KBM-7 (cell line): Measurements from ENCODE around the gene DIAPH2.

Source experiments
- DNase-seq: peaks from one replicate; pipeline ENCODE4 v3.0.0-alpha.2; 2015
- in situ Hi-C: fragments of 300-500 bp; cut with MboI; formaldehyde crosslinking; loops from 2 replicates; pipeline ENCODE4 v1.14.3; 2020; ENCODE audit warnings: low sequenced_read_pairs, low pct_unique_long_range_greater_than_20kb, mixed read lengths

The DIAPH2 gene

DNA sequence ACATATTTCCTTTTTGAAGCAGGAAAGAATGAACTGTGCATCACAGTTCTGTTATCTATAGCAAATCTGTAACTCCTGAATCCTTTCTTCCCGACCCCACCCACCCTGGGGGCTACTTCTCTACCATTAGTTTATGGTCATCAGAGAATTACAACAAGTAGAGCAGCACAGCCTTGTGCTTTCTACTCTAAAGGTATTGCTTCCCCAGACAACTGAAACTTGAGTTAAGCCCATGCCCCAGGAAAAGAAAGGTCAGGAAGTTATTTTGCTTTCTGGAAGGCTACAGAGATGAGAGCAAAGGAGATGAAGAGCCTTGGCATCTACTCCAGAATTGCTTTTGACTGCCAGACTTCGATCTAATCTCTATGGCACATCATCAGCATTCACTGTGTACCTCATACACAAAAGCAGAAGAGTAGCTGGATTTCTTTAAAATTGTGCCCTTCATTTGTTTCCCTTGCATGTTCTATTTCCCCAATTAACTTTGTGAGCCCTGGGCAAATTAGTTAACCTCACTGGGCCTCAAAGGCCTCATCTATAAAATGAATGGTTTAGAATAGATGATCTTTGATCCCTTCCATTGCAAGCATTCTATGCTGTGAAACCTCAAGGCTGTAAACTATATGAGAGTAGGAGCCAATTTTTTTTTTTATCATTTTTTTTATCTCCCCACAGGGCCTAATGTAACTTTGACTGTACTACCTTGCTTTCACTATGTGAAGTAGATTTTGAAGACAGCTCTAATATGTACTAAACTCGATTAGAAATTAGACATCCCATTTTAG lies 794.7 kb downstream of the DIAPH2 start:
- no peak for DNase-seq
- in situ Hi-C loops = no loop called here

DNA sequence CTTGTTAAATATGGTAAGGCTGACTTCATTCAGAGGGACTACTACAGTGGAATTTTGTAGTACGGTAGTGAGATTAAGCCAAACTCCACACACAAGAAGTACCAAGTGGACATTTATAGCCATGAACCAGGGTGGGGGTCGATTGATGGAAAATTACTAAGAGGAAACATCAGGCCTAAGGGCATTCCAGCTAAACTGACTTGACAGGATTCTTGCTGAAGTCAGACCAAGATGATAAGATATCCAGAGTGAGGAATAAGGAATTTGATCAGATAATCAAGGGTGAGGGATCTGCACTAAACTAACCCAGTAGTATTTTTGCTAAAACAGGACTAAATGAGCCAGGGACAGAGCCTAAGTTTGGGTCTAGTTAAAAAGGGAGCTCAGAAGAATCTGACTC lies 796.6 kb downstream of the DIAPH2 start:
- in situ Hi-C loops = no loop called here
- DNase-seq = no peak

DNA sequence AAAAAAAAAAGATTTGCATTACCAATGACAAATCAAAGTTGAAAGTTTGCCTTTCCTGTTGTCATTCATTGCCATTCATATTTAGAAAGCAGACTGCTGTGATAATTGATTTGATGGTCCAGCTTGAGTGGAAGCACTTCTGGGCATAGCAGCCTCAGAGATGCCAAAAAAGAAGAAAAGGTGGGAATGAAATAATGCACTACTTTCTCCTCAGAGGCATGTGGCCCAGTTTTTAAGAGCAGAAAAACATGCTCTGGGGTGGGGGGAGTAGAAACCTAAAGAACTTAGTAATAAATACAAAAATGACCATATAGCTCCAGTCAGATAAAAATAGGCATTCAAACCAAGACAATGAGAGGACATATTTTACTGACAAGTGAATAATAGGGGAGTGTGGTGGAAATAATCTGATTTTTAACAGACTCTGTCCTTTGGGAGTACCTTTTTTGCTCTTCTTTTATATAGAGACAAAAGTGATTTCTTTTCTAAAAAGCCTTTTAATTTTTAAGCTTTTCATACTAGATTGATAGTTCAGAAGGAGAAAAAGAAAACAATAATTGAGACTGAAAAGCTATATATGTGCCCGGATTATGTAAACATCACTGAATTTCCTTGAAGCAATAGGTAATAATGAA lies 798.1 kb downstream of the DIAPH2 start:
- DNase-seq = no peak
- in situ Hi-C loops = no loop called here

DNA sequence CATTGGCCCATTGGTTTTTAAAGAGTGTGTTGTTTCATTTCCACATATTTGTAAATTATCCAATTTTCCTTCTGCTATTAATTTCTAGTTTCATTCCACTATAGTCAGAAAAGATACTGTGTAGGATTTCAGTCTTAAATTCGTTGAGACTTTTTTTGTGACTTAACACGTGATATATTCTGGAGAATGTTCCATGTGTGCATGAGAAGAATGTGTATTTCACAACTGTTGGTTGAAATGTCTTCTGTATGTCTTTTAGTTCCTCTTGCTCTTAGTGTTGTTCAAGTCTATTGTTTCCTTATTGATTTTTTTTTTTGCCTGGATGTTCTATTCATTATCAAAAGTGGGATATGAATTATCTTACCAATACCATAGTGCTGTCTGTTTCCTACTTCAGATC lies 806.0 kb downstream of the DIAPH2 start:
- in situ Hi-C loops = no loop called here
- DNase-seq = no peak

DNA sequence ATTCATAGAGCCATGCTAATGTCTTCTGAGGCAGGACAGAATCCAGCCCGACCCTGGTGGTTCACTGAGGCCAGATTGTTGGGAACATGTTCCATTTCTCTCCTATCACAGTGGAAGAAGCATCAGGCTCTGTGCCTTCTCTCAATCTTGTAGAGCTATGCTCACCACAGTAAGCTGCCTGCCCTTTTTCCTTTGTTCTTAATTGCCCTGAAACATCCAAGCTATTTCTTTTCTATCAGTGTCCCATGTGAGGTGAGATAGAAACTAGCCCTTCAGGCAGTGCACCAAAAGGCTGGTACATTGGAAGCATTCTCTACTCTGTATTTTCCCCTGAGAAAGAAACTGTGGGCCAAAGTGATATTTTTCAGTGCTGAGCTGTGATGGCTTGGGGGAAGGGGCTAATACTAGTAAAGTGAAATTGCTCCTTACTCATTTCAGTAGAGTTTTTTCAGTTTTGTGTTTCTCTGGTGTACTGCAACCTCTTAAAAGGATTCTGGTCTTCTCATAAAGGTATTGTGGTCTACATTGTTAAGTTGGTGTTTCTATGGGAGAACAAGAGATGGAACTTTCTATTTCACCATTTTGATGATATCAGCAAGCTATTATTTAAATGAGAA lies 810.2 kb downstream of the DIAPH2 start:
- in situ Hi-C loops = no loop called here

DNA sequence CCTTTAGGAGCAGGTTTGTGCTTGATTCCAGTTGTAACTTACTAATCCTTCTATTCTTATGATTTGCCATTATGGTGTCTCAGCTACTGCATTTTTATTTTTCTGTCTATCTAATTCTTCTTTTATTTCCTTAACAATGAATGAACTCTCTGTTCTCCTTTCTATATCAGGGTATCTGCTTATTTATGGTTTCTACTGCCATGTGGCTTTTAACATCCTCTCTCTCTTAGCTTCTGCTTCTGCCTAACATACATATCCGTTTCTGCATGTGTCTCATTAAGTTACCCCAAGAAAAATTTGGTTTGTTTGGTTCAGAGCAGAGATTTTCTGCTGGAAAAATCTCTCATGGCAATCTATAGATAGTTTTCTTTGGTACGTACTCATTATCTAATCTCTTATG lies 813.5 kb downstream of the DIAPH2 start:
- in situ Hi-C loops = no loop called here
- no peak for DNase-seq

More for the DNA sequence above, 810.2 kb downstream of the DIAPH2 start:
- DNase-seq = no peak

DNA sequence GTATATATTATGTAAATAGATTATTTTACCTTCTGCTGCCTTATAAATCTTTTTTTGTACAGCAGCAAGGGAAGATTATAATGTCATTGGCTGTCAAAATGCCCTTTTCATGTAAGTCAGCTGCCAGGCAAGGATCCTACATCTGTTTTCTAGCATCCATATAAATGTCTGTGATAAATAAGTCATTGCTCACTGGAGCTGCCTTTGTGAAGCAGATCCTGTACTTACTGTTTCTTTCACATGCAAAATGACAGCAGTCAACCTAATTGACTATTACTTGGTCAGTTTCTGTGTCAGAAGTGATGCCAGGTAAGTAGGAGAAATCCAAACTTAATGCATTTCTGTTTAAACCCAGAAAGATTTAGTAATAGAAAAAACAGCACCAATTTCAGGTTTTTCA lies 819.8 kb downstream of the DIAPH2 start:
- in situ Hi-C loops = no loop called here
- DNase-seq = no peak

DNA sequence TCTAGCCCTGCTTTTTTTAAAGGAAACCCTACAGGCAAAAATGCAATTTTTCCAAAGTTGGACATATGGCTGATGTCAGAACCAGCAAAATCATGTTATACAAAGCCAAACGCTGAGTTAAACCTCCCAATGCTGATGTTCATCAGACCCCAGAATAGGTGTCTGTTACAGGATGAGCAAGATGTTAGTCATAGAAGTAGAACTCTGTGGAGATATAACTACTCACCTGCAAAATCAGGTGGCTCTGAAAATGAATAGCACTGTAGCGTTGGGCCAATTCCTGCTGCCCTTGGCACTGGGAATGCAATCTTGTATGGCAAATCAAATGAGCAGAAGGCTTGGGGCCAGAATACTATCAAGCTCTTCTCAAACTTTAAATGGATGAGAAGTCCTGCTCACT lies 833.1 kb downstream of the DIAPH2 start:
- no peak for DNase-seq
- in situ Hi-C loops = no loop called here

DNA sequence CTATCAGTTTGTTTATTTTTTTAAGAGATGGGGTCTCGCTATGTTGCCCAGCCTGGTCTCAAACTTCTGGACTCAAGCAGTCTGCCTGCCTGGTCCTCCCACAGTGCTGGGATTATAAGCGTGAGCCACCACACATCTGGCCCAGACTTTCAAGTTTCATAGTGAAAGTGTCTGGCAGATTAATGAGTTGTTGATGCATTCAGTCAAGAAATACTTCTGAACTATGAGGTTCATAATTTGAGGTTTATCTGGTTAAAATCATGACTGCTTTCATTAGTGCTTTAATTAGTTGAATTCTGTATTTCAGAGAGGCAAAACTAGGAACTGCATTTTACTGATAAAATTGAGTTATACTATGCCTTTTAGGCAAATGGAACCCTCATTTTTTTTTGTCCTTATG lies 837.7 kb downstream of the DIAPH2 start:
- DNase-seq = no peak
- in situ Hi-C loops = no loop called here

DNA sequence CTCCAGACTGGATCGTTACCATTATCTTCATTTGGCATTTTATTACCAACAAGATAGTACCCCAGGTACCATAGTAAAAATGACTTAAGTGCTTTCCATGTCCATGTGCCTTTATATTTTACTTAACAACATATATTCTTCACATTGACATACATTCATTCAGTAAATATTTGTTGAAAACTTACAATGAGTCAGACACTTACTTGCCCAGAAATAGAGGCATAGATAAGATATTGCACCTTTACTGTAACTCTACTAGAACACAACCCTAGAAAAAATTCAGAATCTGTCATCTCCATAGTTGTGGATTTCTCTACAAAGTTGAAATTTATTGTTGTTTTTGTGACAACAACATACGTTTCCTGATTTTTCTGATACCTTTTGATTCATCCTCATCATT lies 839.7 kb downstream of the DIAPH2 start:
- DNase-seq = no peak
- in situ Hi-C loops = no loop called here

DNA sequence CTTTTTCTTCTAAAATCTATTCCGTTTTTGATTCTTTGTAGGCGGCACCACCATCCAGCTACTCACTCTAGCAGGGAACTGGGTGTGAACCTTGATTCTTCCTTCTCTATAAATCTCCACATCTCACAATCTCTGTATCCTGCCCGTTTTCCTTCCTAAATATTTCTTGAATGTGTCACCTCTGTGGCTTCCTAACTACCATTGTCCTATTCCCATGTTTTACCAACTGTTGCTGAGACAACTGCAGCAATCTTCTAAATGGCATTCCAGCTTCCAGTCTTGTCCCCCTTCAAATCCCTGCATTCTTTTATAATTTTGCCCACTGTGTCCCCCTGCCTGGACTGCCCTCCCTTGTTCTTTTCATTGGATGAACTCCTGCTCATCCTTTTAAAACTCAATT lies 840.4 kb downstream of the DIAPH2 start:
- in situ Hi-C loops = no loop called here
- DNase-seq = no peak

DNA sequence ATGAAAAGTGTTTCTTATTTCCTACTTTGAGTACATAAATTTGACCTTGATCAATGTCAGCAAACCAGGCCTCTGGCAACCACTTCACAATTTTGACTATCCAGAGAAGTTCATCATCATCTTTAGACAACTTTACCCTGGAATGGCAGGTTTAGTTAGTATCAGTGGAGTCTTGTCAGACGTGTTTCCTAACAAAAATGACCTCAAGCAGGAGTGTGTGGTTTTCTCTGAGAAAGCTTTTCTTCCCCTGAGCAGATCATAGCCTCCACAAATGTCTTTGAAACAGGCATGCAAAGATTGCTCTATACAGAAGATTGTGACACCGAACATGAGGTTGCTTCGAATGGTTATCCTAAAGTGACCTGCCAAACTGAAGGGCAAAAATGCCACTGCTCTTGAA lies 841.3 kb downstream of the DIAPH2 start:
- DNase-seq = no peak
- in situ Hi-C loops = no loop called here

DNA sequence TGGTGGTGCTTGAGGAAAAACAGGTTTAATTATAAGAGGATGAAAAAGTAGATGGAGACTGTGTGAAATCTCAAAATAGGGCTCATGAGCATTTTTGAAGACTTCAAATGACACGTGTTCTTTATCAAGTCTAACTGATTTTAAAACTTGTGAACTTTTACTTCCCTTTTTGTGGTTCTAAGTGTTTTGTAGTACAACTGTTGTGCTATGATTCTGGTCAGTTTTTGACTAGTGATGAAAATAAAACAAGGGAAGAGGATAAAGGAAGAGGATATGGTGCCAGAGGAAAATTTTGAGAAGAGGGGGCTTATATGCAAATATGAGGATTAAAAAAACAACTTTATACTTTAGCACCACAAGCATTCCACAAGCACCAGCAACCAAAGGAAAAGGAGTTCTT lies 843.1 kb downstream of the DIAPH2 start:
- peak; percentile 11 for DNase-seq
- in situ Hi-C loops = no loop called here

DNA sequence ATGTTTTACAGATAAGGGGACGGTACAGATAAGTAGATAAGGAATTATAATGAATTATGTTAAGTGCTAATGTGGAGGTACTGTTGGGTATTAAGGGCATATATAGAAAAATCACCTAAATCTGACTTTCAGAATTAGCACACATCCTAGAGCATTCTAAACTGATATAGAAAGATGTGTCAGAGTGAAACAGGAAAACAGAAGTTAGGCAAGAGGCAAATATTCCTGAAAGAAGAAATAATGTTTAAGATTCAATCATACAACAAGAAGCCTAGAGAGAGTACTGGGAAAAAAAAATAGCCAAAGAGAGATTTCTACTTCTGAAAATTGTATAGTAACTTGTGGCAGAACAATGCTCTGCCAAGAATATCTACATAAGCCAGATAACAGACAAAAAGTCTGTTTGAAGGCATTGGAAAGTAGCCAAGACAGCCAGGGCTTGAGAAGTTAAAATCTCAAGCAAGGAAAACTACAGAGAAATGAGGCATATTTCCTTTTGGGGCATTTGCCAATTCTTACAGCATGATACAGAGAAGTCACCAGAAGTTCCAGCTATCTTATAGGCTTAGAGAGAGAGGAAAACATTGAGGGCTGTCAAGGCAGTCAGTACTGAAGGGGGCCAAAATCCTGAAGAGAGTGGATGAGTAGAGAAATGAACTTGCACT lies 845.0 kb downstream of the DIAPH2 start:
- in situ Hi-C loops = no loop called here
- DNase-seq = no peak

DNA sequence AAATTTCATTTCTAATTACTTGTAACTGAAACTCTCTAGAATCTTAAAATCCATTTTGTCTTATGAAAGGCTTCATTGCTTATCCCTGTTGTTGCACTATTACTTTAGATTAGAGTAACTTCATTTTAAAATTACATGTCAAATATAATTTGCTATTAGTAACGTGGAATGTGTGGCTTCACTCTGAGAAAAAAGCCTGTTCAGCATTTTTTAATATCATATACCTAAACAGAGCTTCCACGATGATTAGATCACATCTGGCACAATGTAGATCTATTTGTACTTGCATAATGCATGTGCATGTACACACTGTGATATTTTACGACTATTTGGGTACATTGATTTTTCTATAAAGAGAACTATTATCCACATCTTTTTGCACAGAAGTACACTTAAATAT lies 847.2 kb downstream of the DIAPH2 start:
- in situ Hi-C loops = no loop called here
- no peak for DNase-seq

DNA sequence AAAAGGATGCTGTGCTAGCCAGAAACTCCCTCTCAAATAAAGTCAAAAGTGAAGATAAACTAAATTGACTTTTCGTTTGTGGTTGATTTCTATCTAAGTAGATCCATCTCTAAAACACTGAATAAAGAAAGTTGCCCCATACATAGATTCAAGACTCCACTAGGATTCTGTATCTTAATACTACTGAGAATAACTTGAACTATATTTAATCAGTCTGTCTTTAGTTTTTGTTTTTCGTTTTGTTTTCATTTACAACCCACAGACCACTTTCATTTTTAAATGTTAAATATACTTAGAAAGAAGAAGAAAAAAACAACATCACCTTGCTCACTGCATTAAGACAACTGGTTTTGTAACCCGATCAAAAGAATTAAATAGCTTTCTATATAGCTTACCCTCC lies 854.1 kb downstream of the DIAPH2 start:
- in situ Hi-C loops = no loop called here
- no peak for DNase-seq

DNA sequence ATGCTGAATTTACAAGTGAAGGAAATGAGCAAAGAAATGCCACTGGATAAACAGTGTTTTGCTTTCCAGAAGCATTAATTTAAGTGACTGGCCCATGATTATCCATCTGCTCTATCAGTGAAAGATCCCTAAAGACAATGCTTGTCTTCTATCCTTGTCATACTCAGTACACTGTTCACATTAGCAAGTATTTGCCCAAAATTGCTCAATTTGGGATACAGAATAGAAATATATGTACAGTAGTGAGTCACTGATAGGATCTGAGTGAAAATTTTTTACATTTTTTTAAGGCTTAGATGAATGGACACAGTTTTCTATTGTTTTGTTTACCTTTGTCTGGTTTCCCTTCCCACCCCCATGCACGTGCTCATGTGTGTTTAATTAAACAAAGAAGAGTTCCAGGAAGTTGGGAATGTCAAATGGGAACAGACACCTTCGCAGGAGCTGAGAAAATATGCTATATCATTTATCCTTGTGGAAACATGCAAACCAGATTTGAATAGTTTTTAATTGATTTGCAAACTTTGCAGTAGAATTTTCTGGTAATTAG lies 855.4 kb downstream of the DIAPH2 start:
- no peak for DNase-seq
- in situ Hi-C loops = no loop called here

DNA sequence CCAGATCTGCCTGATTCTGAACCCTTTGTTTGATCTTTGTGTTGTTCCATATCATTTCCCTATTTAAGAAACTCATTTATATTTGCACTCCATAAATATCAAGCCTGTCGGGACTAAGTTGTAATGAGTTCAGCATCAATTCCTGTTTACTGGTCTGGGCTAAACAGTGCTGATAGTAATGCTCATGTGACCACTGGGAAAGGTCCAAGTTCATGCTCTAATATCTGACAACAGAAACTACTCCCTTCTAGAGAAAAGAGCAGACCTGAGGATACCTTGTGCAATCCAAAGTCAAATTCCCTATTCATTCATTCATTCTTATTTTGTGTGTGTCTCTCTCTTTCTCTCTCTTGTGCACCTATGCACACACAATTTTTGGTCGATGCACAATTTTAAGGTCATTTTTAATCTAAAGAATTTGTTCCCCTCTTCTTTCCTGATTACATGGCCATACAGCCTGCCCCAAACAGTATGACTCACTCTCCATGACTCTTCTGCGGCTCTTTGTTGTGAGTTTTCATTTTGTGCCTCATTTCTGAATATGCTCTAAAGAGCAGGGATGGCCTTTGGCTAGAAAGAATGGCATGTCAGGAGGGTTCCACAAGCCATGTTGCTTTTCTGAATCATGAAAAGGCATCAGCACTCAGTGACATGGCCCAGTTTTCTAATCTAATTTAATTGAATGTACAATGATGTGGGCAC lies 863.4 kb downstream of the DIAPH2 start:
- DNase-seq = no peak

DNA sequence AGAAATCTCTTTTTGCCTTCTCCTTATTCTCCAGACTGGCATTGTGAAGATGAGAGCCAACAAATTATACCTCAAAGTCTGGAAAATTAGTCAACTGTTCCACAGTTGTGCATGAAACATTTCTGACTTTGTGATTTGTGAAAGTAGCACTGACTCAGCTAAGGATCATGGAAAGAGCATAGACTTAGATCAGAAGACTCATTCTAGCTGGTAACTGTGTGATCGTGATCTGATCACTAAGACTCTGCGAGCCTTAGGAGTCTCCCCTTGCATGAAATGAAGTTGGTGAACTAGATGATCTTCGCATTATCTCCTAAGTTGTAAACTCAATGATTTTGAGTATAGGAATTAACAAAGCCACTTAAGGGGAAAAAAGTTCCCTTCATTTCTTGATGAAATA lies 867.2 kb downstream of the DIAPH2 start:
- DNase-seq = no peak
- in situ Hi-C loops = no loop called here

More for the DNA sequence above, 863.4 kb downstream of the DIAPH2 start:
- in situ Hi-C loops = no loop called here
